ENCODE results near the gene TOPORS. TPM values are rescaled to one million over a fixed set of nuclear protein-coding genes. Genes with fewer than 3 reads are reported as not detected.

The TOPORS gene
- total RNA-seq, 4 donors from 2014 or later, result 12.2 to 19.8 (median 16.0) TPM

DNA sequence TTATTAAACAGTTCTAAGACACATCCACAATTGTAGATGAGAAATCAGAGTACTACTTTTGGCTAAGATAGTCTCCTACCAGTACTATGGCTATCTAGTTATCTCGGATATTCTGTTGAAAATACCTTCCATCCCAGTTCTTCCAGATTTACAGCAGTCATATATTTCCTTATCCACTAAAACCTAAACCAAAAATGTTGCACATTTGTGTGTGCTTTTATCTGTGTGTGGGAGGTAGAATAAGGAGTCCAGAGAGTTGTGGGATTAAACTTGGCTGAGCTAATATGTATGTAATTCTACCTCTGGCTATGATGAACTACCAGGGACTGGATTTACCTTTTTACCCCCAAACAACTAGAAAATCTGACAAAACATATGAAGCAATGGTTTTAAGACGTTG is 38.1 kb upstream of the TOPORS start:
- Histone ChIP-seq H3K27me3 (peaks cover 0 to 21% (median 0%) of the 10 kb centered on the region in 4 donors), H3K9me3 (no peaks in the 10 kb centered on the region), H3K4me3 (no peak overlapping the region), H3K4me1 (no peaks in the 10 kb centered on the region), H3K27ac (no peak overlapping the region), H3K36me3 (no peaks in the 10 kb centered on the region)
- DNase-seq, result no peak
- intact Hi-C loops (cut with DNase I), result loop anchor here (5.0 kb wide), 1 partner anchor 377 kb away; no protein-coding TSS in a partner anchor
- no peak for TF ChIP-seq POLR2A (IDR thresholded peaks at IDR 0.05)
- TF ChIP-seq, protein P1, sequence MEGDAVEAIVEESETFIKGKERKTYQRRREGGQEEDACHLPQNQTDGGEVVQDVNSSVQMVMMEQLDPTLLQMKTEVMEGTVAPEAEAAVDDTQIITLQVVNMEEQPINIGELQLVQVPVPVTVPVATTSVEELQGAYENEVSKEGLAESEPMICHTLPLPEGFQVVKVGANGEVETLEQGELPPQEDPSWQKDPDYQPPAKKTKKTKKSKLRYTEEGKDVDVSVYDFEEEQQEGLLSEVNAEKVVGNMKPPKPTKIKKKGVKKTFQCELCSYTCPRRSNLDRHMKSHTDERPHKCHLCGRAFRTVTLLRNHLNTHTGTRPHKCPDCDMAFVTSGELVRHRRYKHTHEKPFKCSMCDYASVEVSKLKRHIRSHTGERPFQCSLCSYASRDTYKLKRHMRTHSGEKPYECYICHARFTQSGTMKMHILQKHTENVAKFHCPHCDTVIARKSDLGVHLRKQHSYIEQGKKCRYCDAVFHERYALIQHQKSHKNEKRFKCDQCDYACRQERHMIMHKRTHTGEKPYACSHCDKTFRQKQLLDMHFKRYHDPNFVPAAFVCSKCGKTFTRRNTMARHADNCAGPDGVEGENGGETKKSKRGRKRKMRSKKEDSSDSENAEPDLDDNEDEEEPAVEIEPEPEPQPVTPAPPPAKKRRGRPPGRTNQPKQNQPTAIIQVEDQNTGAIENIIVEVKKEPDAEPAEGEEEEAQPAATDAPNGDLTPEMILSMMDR (IDR thresholded peaks at IDR 0.05), result no peak
- WGBS, 2 donors, result 46 to 52% methylated on average over 2 of the region's 2 CpGs

DNA sequence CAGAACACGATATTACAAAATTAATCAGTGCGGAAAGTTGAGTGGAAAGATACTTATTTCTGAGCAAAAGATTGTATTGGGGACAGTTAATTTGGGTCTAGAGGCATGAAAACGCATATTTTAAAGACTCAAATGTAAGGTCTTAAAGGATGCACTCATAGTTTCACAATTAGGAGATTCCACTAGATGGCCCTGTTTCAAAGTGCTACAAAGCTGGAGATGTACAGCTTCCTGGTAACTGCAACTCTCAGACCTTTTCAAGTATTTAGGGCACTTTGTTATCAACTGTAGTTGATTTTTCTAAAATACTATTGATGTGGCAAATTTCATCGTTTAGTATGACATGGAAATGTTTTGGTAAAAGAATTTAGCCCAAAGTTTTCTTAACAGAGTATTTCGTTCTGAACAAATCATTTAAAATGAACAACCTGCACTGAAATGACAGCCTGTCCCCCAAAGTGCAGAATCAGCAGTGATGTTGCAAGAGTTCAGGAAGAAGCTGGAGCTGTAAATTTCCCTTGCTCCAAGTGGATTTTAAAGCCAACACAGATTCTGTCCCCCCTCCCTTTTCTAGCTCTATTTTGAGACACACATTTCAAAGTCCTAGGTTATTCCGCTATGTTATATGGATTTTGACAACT is 36.8 kb upstream of the TOPORS start:
- Histone ChIP-seq H3K36me3 (no peaks in the 10 kb centered on the region), H3K27ac (no peak overlapping the region), H3K27me3 (peaks cover 0 to 24% (median 0%) of the 10 kb centered on the region in 4 donors), H3K4me1 (no peaks in the 10 kb centered on the region), H3K4me3 (no peak overlapping the region), H3K9me3 (no peaks in the 10 kb centered on the region)
- TF ChIP-seq POLR2A (IDR thresholded peaks at IDR 0.05), result no peak
- TF ChIP-seq, protein P1 (IDR thresholded peaks at IDR 0.05), result peak in 4 of 6 experiments; percentile 28 to 61 (median 31)
- 51 to 56% methylated on average over 6 of the region's 6 CpGs for WGBS, 2 donors
- intact Hi-C loops (cut with DNase I), result no loop called here
- DNase-seq, result no peak

GRCh38 chr9:32587901-32588300 is 35.5 kb upstream of the TOPORS start:
- Histone ChIP-seq H3K4me3 (no peak overlapping the region), H3K9me3 (no peaks in the 10 kb centered on the region), H3K36me3 (no peaks in the 10 kb centered on the region), H3K27ac (no peak overlapping the region), H3K4me1 (no peaks in the 10 kb centered on the region), H3K27me3 (peaks cover 0 to 24% (median 0%) of the 10 kb centered on the region in 4 donors)
- TF ChIP-seq, protein P1 (IDR thresholded peaks at IDR 0.05), result peak in 1 of 6 experiments; percentile 12
- no peak for TF ChIP-seq POLR2A (IDR thresholded peaks at IDR 0.05)
- intact Hi-C loops (cut with DNase I), result no loop called here
- DNase-seq, result no peak

DNA sequence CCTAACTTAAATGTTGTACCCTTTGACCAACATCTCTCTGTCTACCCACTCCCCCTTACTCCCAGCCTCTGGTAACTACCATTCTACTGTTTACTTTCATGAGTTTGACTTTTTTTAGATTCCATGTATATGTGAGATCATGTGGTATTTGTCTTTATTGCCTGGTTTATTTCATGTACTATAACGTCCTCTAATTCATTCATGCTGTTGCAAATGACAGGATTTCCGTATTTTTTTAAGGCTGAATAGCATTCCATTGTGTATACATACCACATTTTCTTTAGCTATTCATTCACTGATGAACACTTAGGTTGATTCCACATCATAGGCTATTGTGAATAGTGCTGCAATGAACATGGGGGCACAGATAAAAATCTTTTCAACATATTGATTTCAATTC is 32.4 kb upstream of the TOPORS start:
- Histone ChIP-seq H3K9me3 (no peaks in the 10 kb centered on the region), H3K4me3 (no peak overlapping the region), H3K4me1 (no peaks in the 10 kb centered on the region), H3K27ac (no peak overlapping the region), H3K27me3 (peaks cover 0 to 25% (median 0%) of the 10 kb centered on the region in 4 donors), H3K36me3 (no peaks in the 10 kb centered on the region)
- WGBS, 2 donors, result 12 to 15% methylated on average over 2 of the region's 2 CpGs
- intact Hi-C loops (cut with DNase I), result no loop called here
- no peak for DNase-seq
- TF ChIP-seq, protein P1 (IDR thresholded peaks at IDR 0.05), result no peak
- TF ChIP-seq POLR2A (IDR thresholded peaks at IDR 0.05), result no peak

GRCh38 chr9:32581512-32582143 is 29.2 kb upstream of the TOPORS start:
- intact Hi-C loops (cut with DNase I), result no loop called here
- no peak for DNase-seq
- no peak for TF ChIP-seq POLR2A (IDR thresholded peaks at IDR 0.05)
- TF ChIP-seq, protein P1 (IDR thresholded peaks at IDR 0.05), result peak in 5 of 6 experiments; percentile 10 to 55 (median 39)
- peaks cover 0 to 8% (median 0%) of the 10 kb centered on the region in 3 donors for H3K4me1 ChIP-seq
- H3K27me3 ChIP-seq, result peaks cover 0 to 22% (median 0%) of the 10 kb centered on the region in 4 donors
- H3K36me3 ChIP-seq, result no peaks in the 10 kb centered on the region
- H3K27ac ChIP-seq, result no peak overlapping the region
- no peak overlapping the region for H3K4me3 ChIP-seq
- no peaks in the 10 kb centered on the region for H3K9me3 ChIP-seq
- WGBS, 2 donors, result 29 to 42% methylated on average over 3 of the region's 3 CpGs
